ENCODE measurements around the gene ACP5.
"Not testable (repeated sequence)": the region's sequence is repeated elsewhere in the genome, so short reads cannot be mapped to it uniquely, and the experiment has no call there.

GRCh38 chr19:11573354-11573753 lies 4.1 kb downstream of the ACP5 start:
- TF ChIP-seq CTCF (IDR thresholded peaks at IDR 0.05; ENCODE audit: low read depth, low read length); EZH2phosphoT487 (IDR thresholded peaks at IDR 0.05; ENCODE audit: low read depth): not testable (repeated sequence)

Data from OCI-LY3 (cell line).